K562 (cell line): ENCODE measurements around the gene FAM53A. TPM values are rescaled to one million over a fixed set of nuclear protein-coding genes. Genes with fewer than 3 reads are reported as not detected.

Source experiments
- ATAC-seq: fragments of 200-7000 bp; cut with Tn5 transposase; 3 replicates; pipeline ENCODE4 v1.9.1; 2020; ENCODE audit warnings: moderate library complexity
- BruUV-seq: library from RNA; stranded (reverse); fragments of 400-500 nt; replicated peaks from 2 replicates; lab custom pipeline; 2021; lab: Mats Ljungman, UMichigan
- CTCF ChIA-PET: fragments of 300-600 bp; formaldehyde crosslinking; extraction: SDS; loops from one replicate; lab custom pipeline; 2021; ENCODE audit warnings: low intra/inter-chr PET ratio; lab: Yijun Ruan, JAX
- POLR2A ChIA-PET: fragments of 300-600, 350-650 bp; sonication (Branson Sonifier 250); formaldehyde crosslinking; extraction: SDS; loops from one replicate; lab custom pipeline; 2021; ENCODE audit warnings: antibody characterized with exemption, inconsistent platforms; lab: Yijun Ruan, JAX
- DNase-seq, 4 experiments: peaks; one replicate each; pipeline versions ENCODE4 v3.0.0 to v3.0.0-alpha.2; 2011 to 2018; ENCODE audit warnings: low spot score in 3 of 4, mixed read lengths in 3 of 4; ENCODE audit errors: extremely low read depth in 1 of 4
- FAIRE-seq: peaks from 2 replicates; lab custom pipeline; 2011; peaks lifted over from hg19 to GRCh38; lab: Jason Lieb, UNC
- H2AFZ ChIP-seq: 2 replicates; pipeline ENCODE4 v1.6.0; 2011; ENCODE audit warnings: low read depth, low read length, control low read depth, inconsistent platforms
- H3K27ac ChIP-seq: fragments of 200-600 bp; 3 replicates; pipeline ENCODE4 v1.8.0; 2011; ENCODE audit warnings: low read depth, mild to moderate bottlenecking, control low read depth, inconsistent platforms, low read length, moderate library complexity, mixed read lengths; ENCODE audit errors: extremely low read depth
- H3K27me3 ChIP-seq, 2 experiments: fragments of 300-600 bp in 1 of 2; 2 replicates in 1 of 2; 3 replicates in 1 of 2; pipeline versions ENCODE4 v1.6.0 to v1.8.0; 2011; ENCODE audit warnings: inconsistent platforms in 2 of 2, low read length in 2 of 2, mild to moderate bottlenecking in 1 of 2, mixed read lengths in 1 of 2, moderate library complexity in 1 of 2; ENCODE audit not compliant: control insufficient read depth in 2 of 2, insufficient read depth in 2 of 2
- H3K36me3 ChIP-seq: fragments of 300-600 bp; 3 replicates; pipeline ENCODE4 v1.8.0; 2011; ENCODE audit warnings: mild to moderate bottlenecking, low read length, inconsistent platforms; ENCODE audit not compliant: control insufficient read depth, insufficient read depth
- H3K4me1 ChIP-seq, 2 experiments: fragments of 200-600 bp in 1 of 2; replicated peaks in 1 of 2; 2 replicates in 1 of 2; 3 replicates in 1 of 2; pipeline versions ENCODE4 v1.5.1 to v1.8.0; 2011; ENCODE audit warnings: inconsistent platforms in 2 of 2, low read length in 2 of 2, mild to moderate bottlenecking in 1 of 2, mixed read lengths in 1 of 2, moderate library complexity in 1 of 2; ENCODE audit not compliant: control insufficient read depth in 2 of 2, insufficient read depth in 2 of 2
- H3K4me2 ChIP-seq: 2 replicates; pipeline ENCODE4 v1.6.1; 2011; ENCODE audit warnings: low read length, control low read depth, inconsistent platforms, mixed read lengths; ENCODE audit not compliant: insufficient read depth
- H3K4me3 ChIP-seq: fragments of 200-600 bp; sonication (generic), shearing (Covaris generic); 2 replicates; pipeline ENCODE4 v1.5.1; 2016; ENCODE audit warnings: control low read depth, inconsistent platforms
- H3K79me2 ChIP-seq: fragments of 200-600 bp; 3 replicates; pipeline ENCODE4 v1.8.0; 2011; ENCODE audit warnings: low read length, inconsistent platforms; ENCODE audit not compliant: control insufficient read depth, insufficient read depth
- H3K9ac ChIP-seq, 2 experiments: 2 replicates each; pipeline versions ENCODE4 v1.6.0 to v1.6.1; 2011; ENCODE audit warnings: low read depth in 2 of 2, low read length in 2 of 2, control low read depth in 1 of 2, inconsistent platforms in 1 of 2, mild to moderate bottlenecking in 1 of 2, mixed read lengths in 1 of 2; ENCODE audit not compliant: insufficient read depth in 1 of 2
- H3K9me1 ChIP-seq: one replicate; pipeline ENCODE4 v1.6.0; 2011; ENCODE audit warnings: inconsistent platforms, mild to moderate bottlenecking, low read length, moderate library complexity; ENCODE audit not compliant: control insufficient read depth, insufficient read depth
- H3K9me3 ChIP-seq: replicated peaks from 2 replicates; pipeline ENCODE4 v1.5.1; 2011; ENCODE audit warnings: low read depth, low read length, inconsistent platforms; ENCODE audit not compliant: control insufficient read depth, insufficient read depth
- H4K20me1 ChIP-seq: replicated peaks from 2 replicates; pipeline ENCODE4 v1.6.1; 2011; ENCODE audit warnings: low read length, inconsistent platforms, mixed read lengths; ENCODE audit not compliant: control insufficient read depth, insufficient read depth
- CBFA2T3 ChIP-seq: fragments of 450-650 bp; IDR thresholded peaks from 2 replicates; pipeline ENCODE4 v1.6.1; 2017
- CREB1 ChIP-seq, 2 experiments: sonication (generic) in 1 of 2; formaldehyde crosslinking in 1 of 2; IDR thresholded peaks; 2 replicates each; pipeline versions ENCODE4 v1.6.1 to v1.8.0; 2012 to 2022; ENCODE audit warnings: inconsistent platforms in 1 of 2, mild to moderate bottlenecking in 1 of 2, missing genetic modification reagents in 1 of 2, moderate library complexity in 1 of 2
- KDM1A ChIP-seq, 2 experiments: fragments of 450-650 bp; IDR thresholded peaks; 2 replicates each; pipeline ENCODE4 v1.6.1; 2016; ENCODE audit warnings: mild to moderate bottlenecking in 2 of 2
- POLR2A ChIP-seq: fragments of 450-650 bp; conservative IDR thresholded peaks from 2 replicates; pipeline ENCODE4 v1.6.1; 2016
- POLR3A ChIP-seq: IDR thresholded peaks from 2 replicates; pipeline ENCODE4 v1.6.1; 2011; ENCODE audit warnings: borderline replicate concordance, mild to moderate bottlenecking, moderate library complexity; ENCODE audit not compliant: insufficient read length, insufficient read depth; ENCODE audit errors: extremely low read depth
- RUNX1 ChIP-seq: sonication (generic); IDR thresholded peaks from 2 replicates; pipeline ENCODE4 v1.6.1; 2016; ENCODE audit warnings: antibody characterized with exemption, low read depth
- SIN3A ChIP-seq, 2 experiments: fragments of 150-350 bp in 1 of 2; IDR thresholded peaks; 2 replicates each; pipeline ENCODE4 v1.6.1; 2011 to 2016; ENCODE audit warnings: borderline replicate concordance in 2 of 2, low read depth in 2 of 2, low read length in 2 of 2, mild to moderate bottlenecking in 2 of 2, moderate library complexity in 2 of 2; ENCODE audit not compliant: control insufficient read depth in 1 of 2
- ZC3H4 ChIP-seq: sonication (generic); formaldehyde crosslinking; IDR thresholded peaks from 2 replicates; pipeline ENCODE4 v1.9.0; 2021; ENCODE audit warnings: missing genetic modification reagents, borderline replicate concordance
- ZFP30 ChIP-seq: fragments of 250-450 bp; sonication (Bioruptor Pico); IDR thresholded peaks from 2 replicates; pipeline ENCODE4 v1.8.0; 2022; ENCODE audit warnings: moderate library complexity, mild to moderate bottlenecking, inconsistent platforms, borderline replicate concordance
- WGBS: fragments of 100-300 bp; shearing (Covaris generic); methylation state at CpG from one replicate; pipeline ENCODE4 v1.1.6; 2016; ENCODE audit warnings: low coverage, mixed read lengths; ENCODE audit not compliant: insufficient coverage; ENCODE audit errors: missing lambda C conversion rate; 5-methylcytosine and 5-hydroxymethylcytosine counted together
- in situ Hi-C: fragments of 300-500 bp; cut with MboI; formaldehyde crosslinking; loops from 4 replicates; pipeline ENCODE4 v1.15.0; 2018; ENCODE audit warnings: inconsistent platforms, mixed read lengths
- intact Hi-C: fragments of 100-400 bp; cut with micrococcal nuclease; formaldehyde crosslinking; loops from 2 replicates; pipeline ENCODE4 v1.14.2; 2022
- polyA plus RNA-seq, 8 experiments: library from polyadenylated mRNA; depleted of rRNA in 4 of 8; stranded (reverse) in 5 of 8; unstranded in 3 of 8; fragments of >200 nt; fragmentation: Nextera tagmentation in 2 of 8; fragmentation: Illumina TruSeq in 1 of 8; extraction: Ambion mirVana in 2 of 8; extraction: Trizol in 1 of 8; gene quantifications; 2 replicates each; pipeline versions ENCODE4 v1.2.1 to v1.2.3, GENCODE V29; 2011 to 2014; ENCODE audit warnings: inconsistent platforms in 1 of 8, missing spikeins in 1 of 8
- total RNA-seq, 7 experiments: library from RNA; depleted of rRNA in 6 of 7; stranded (reverse); fragments of >200 nt in 6 of 7; fragmentation: Illumina TruSeq in 2 of 7; extraction: Trizol in 2 of 7; gene quantifications; 2 replicates each; pipeline versions ENCODE4 v1.2.1 to v1.2.3, GENCODE V29; 2011 to 2021; ENCODE audit warnings: low replicate concordance in 1 of 7
- TF ChIP-seq, protein P1 (sequence below): fragments of 450-650 bp; formaldehyde crosslinking; IDR thresholded peaks from 2 replicates; pipeline ENCODE4 v1.4.0; 2020; ENCODE audit warnings: mild to moderate bottlenecking, moderate library complexity
- TF ChIP-seq, protein P2 (sequence below): fragments of 250-450 bp; sonication (Bioruptor Pico); IDR thresholded peaks from 2 replicates; pipeline ENCODE4 v1.8.0; 2021; ENCODE audit warnings: moderate library complexity, mild to moderate bottlenecking, inconsistent platforms
- TF ChIP-seq, protein P3 (sequence below): fragments of 250-450 bp; sonication (Bioruptor Pico); IDR thresholded peaks from 2 replicates; pipeline ENCODE4 v1.4.0; 2020; ENCODE audit warnings: borderline replicate concordance

The FAM53A gene
- total and polyA plus RNA-seq, 9 of the 15 experiments (the other 6 are each of a cell fraction or from before 2014, with no cell fraction given) = 0.53 to 2.7 (median 1.4) TPM; not detected in 2

DNA sequence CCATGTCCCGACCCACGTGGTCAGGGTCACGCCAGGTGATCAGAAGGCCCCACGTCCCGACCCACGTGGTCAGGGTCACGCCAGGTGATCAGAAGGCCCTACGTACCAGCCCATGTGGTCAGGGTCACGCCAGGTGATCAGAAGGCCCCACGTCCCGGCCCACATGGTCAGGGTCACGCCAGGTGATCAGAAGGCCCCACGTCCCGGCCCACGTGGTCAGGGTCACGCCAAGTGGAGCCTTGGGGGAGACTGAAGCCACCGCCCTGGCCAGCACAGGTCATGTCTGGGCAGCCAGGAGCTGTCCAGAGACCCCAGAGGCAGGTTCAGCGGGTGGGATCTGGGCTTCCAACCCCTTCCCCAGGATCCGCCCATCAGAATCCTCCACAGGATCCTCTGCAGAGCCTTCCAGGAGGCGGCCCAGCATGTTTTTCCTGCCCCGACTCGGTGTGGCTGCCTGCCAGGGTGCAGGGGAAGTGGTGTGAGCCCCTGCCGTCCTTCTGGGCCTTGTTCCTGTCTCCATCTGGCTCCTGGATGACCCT, 58.4 kb downstream of the FAM53A start:
- DNase-seq (no peak), ATAC-seq (no peak), FAIRE-seq (no peak)
- peaks cover 0 to 40% of the 10 kb centered on the region in 2 experiments; a peak in 2 of 5 replicates for H3K4me1 ChIP-seq
- in situ Hi-C loops = loop anchor here (5.0 to 10.0 kb wide), 2 partner anchors 273 to 491 kb away; no protein-coding TSS in a partner anchor
- intact Hi-C loops = no loop called here
- H3K27ac ChIP-seq = no peak overlapping the region
- no TSS peak for BruUV-seq
- H3K27me3 ChIP-seq = peaks cover 13 to 25% of the 10 kb centered on the region in 2 experiments
- H3K9me1 ChIP-seq = no peaks in the 10 kb centered on the region
- H4K20me1 ChIP-seq = 0 out of 2 replicates have a peak, but pooled peaks cover 4% of the 10 kb centered on the region
- TF ChIP-seq POLR2A (no peak), ZFP30 (CRISPR knock-in tag) (no peak), RUNX1 (no peak), KDM1A (IDR thresholded peaks at IDR 0.05) (no peak), POLR3A (no peak), SIN3A (IDR thresholded peaks at IDR 0.05; ENCODE audit: borderline replicate concordance in 2 of 2, control insufficient read depth in 1 of 2, low read depth in 2 of 2, low read length in 2 of 2) (no peak), ZC3H4 (no peak), CBFA2T3 (no peak), CREB1 (IDR thresholded peaks at IDR 0.05) (no peak), CREB1 (CRISPR knock-in tag; IDR thresholded peaks at IDR 0.05) (no peak)
- TF ChIP-seq, protein P1, sequence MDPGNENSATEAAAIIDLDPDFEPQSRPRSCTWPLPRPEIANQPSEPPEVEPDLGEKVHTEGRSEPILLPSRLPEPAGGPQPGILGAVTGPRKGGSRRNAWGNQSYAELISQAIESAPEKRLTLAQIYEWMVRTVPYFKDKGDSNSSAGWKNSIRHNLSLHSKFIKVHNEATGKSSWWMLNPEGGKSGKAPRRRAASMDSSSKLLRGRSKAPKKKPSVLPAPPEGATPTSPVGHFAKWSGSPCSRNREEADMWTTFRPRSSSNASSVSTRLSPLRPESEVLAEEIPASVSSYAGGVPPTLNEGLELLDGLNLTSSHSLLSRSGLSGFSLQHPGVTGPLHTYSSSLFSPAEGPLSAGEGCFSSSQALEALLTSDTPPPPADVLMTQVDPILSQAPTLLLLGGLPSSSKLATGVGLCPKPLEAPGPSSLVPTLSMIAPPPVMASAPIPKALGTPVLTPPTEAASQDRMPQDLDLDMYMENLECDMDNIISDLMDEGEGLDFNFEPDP (CRISPR knock-in tag) = no peak
- TF ChIP-seq, protein P2, sequence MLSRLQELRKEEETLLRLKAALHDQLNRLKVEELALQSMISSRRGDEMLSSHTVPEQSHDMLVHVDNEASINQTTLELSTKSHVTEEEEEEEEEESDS (CRISPR knock-in tag) = no peak
- TF ChIP-seq, protein P3, sequence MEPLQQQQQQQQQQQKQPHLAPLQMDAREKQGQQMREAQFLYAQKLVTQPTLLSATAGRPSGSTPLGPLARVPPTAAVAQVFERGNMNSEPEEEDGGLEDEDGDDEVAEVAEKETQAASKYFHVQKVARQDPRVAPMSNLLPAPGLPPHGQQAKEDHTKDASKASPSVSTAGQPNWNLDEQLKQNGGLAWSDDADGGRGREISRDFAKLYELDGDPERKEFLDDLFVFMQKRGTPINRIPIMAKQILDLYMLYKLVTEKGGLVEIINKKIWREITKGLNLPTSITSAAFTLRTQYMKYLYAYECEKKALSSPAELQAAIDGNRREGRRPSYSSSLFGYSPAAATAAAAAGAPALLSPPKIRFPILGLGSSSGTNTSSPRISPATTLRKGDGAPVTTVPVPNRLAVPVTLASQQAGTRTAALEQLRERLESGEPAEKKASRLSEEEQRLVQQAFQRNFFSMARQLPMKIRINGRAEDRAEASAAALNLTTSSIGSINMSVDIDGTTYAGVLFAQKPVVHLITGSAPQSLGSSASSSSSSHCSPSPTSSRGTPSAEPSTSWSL (CRISPR knock-in tag) = no peak
- TF ChIP-seq, all 486 proteins: peak for 0
- ChIA-PET CTCF (no interaction called here), POLR2A (no interaction called here)
- Histone ChIP-seq H3K36me3 (no peaks in the 10 kb centered on the region), H2AFZ (no peak overlapping the region), H3K9ac (no peak overlapping the region), H3K4me3 (no peak overlapping the region), H3K4me2 (no peak overlapping the region), H3K9me3 (no peaks in the 10 kb centered on the region; the same call in 1 of the 2 replicates), H3K79me2 (no peaks in the 10 kb centered on the region)
- WGBS = 68% methylated on average over 11 of the region's 23 CpGs
